ENCODE data around the gene FAAP20. TPM values are rescaled to one million over a fixed set of nuclear protein-coding genes. Genes with fewer than 3 reads are reported as not detected.

Gene FAAP20
- total and polyA plus RNA-seq, 7 donors = 17.8 to 48.1 (median 22.1) TPM

- Histone ChIP-seq H3K4me1 (peaks cover 78% of the 10 kb centered on the region), H3K9me3 (no peaks in the 10 kb centered on the region), H3K27ac (no peak overlapping the region), H3K4me3 (no peak overlapping the region), H3K36me3 (ENCODE audit: insufficient read depth in 1 of 2, low read depth in 1 of 2) (peaks cover 0 to 5% of the 10 kb centered on the region in 2 donors), H3K27me3 (ENCODE audit: insufficient read depth in 3 of 3, low read length in 2 of 3) (no peaks in the 10 kb centered on the region)
- TF ChIP-seq CTCF (IDR thresholded peaks at IDR 0.05) = no peak
- DNase-seq (peak in 1 of 2 donors; percentile 16), ATAC-seq (no peak)
- intact Hi-C loops (cut with DNase I) = loop anchor here in 1 of 2 donors (10.0 kb wide), 1 partner anchor 68 kb away; no protein-coding TSS in a partner anchor
- WGBS, 3 donors = 72 to 79% (median 76%) methylated on average over 28 of the region's 28 CpGs
Observed at GRCh38 chr1:2236695-2237677, 42.4 kb upstream of the FAAP20 start.

GRCh38 chr1:2235300-2235998 lies 40.9 kb upstream of the FAAP20 start:
- Histone ChIP-seq H3K4me1 (peaks cover 91% of the 10 kb centered on the region), H3K27me3 (ENCODE audit: insufficient read depth in 3 of 3, low read length in 2 of 3) (no peaks in the 10 kb centered on the region), H3K27ac (peak overlapping the region; percentile 76), H3K9me3 (no peaks in the 10 kb centered on the region), H3K36me3 (ENCODE audit: insufficient read depth in 1 of 2, low read depth in 1 of 2) (no peaks in the 10 kb centered on the region), H3K4me3 (peak overlapping the region; percentile 71)
- WGBS, 3 donors = 80 to 90% (median 84%) methylated on average over 22 of the region's 22 CpGs
- DNase-seq (no peak), ATAC-seq (no peak)
- intact Hi-C loops (cut with DNase I) = loop anchor here in 1 of 2 donors (10.0 kb wide), 1 partner anchor 69 kb away; no protein-coding TSS in a partner anchor
- TF ChIP-seq CTCF (IDR thresholded peaks at IDR 0.05) = no peak

GRCh38 chr1:2234762-2235113 lies 40.2 kb upstream of the FAAP20 start:
- Histone ChIP-seq H3K4me1 (peaks cover 90% of the 10 kb centered on the region), H3K27me3 (ENCODE audit: insufficient read depth in 3 of 3, low read length in 2 of 3) (no peaks in the 10 kb centered on the region), H3K4me3 (peak overlapping the region; percentile 71), H3K27ac (peak overlapping the region; percentile 76), H3K9me3 (no peaks in the 10 kb centered on the region), H3K36me3 (ENCODE audit: insufficient read depth in 1 of 2, low read depth in 1 of 2) (no peaks in the 10 kb centered on the region)
- WGBS, 3 donors = 43 to 52% (median 52%) methylated on average over 4 of the region's 4 CpGs
- intact Hi-C loops (cut with DNase I) = loop anchor here (5.0 to 10.0 kb wide), 2 partner anchors 70 to 83 kb away; no protein-coding TSS in a partner anchor
- TF ChIP-seq CTCF (IDR thresholded peaks at IDR 0.05) = no peak
- ATAC-seq (peak in 3 of 4 donors; percentile 52 to 58 (median 54)), DNase-seq (peak in 1 of 2 donors; percentile 50)

- H3K9me3 ChIP-seq = no peaks in the 10 kb centered on the region
- no peaks in the 10 kb centered on the region for H3K27me3 ChIP-seq (ENCODE audit: insufficient read depth in 3 of 3, low read length in 2 of 3)
- no peak for TF ChIP-seq CTCF (IDR thresholded peaks at IDR 0.05)
- 29 to 40% (median 37%) methylated on average over 27 of the region's 27 CpGs for WGBS, 3 donors
- intact Hi-C loops (cut with DNase I) = loop anchor here (5.0 to 10.0 kb wide), 2 partner anchors 71 to 83 kb away; no protein-coding TSS in a partner anchor
- peaks cover 85% of the 10 kb centered on the region for H3K4me1 ChIP-seq
- H3K4me3 ChIP-seq = peak overlapping the region; percentile 71
- DNase-seq (peak; percentile 96 to 97), ATAC-seq (peak; percentile 68 to 82 (median 82))
- peak overlapping the region; percentile 76 for H3K27ac ChIP-seq
- H3K36me3 ChIP-seq (ENCODE audit: insufficient read depth in 1 of 2, low read depth in 1 of 2) = no peaks in the 10 kb centered on the region
Observed at GRCh38 chr1:2233997-2234761, 39.6 kb upstream of the FAAP20 start.

All from psoas muscle (tissue), 8 donors.